Measurements from ENCODE around the gene LRP1-AS.

Gene LRP1-AS

DNA sequence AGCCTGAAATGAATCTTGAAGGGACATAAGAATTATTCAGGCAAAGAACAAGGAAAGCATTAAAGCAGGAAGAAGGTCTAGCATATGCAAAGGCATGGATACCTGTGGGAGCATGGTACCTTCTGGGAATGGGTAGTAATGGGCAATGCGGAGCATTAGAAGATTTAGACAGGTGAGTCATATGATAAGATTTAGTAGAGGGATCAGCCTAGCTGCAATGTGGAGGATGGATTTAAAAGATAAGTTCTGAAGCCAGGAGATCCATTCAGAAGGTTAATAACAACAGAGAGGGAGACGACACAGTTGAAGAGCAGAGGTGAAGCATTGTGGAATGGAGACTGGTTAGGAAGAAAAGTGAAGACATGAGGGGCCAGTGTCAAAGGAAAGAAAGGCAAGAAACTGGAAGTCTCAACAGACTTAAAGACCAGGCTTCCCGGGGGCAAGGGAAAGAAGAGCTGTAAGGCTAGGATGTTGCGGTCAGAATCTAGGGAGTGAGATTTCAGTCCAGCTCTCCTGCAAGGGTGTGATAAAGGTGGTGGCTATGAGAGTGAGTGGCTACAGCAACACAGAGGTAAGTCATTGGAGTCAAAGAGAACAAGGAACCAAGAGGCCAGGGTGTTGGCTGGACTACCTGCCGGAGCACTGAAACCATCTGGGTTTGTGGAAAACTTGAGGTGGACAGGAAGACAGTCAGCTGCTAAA is 30.7 kb downstream of the LRP1-AS start:
- DNase-seq: no peak

DNA sequence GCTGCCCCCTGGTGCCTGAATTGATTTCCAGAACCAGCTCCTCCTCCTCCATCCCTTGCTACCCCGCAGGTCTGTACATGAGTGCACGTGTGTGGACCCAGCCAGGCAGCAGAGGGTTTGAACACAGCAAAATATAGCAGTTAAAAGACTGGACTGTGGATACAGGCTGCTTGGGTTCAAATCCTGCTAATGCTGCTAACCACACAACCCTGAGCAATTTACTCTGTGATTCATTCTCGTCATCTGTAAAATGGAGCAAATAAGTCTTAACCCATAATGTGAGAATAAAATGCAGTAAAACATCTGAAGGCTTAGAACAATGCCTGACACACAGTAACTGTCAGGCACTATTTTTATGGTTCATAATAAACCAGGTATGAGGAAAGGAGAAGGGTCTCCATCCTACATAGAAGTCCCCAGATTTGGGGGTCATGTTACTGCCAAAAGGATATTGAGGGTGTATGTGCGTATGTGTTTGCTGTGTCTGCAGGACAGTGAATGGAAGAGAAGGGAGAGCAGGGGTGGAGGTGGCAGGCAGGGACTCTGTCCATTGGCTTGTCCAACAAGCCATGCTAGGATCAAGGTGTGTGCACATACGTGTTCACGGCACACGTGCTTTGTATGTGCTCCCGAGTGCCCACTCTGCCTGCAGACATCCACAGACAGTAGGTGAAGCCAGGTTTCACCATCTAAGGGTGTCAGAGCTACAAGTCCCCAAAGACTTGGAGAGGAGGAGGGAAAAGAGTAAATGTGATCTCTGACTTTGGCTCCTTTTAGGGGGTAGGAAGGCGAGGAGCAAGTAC is 34.7 kb downstream of the LRP1-AS start:
- DNase-seq: no peak

DNA sequence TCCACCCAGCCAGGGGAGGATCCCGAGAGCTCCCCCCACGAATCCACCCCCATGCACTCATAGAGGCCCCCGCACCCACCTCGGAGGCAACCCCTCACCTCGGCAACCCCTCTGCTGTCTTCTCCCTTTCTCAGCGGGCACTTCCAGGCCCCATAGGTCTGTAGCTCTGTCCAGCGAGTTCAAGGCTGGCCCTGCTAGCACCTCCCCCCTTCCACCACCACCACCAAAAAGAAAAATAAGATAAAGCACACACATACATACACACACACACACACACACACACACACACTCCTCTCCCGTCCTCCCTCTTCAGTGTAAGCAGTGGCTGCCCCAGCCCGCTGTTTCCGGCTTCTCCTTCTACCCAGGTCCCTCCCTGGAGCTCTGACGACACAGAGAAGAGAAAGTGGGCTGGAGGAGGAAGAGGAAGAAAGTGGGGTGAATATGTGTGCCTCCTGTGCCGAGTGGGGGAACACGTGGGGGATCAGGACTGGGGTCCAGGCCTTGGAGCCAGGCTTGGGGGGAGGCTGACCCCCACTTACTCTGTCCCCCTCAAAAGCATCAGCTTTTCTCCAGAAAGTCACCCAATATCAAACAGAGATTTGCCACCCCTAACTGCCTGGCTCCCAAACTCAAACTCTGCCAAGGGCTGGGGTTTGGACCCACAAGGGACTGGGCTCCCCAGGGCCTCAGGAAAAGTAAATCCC is 36.2 kb downstream of the LRP1-AS start, which contains the start of gene STAT6:
Gene STAT6, minus strand, starts transcription at position 332 of the 704 bp plus-strand sequence. CDS start 3,084 bp downstream, outside the sequence.
- peak; percentile 75 for DNase-seq

DNA sequence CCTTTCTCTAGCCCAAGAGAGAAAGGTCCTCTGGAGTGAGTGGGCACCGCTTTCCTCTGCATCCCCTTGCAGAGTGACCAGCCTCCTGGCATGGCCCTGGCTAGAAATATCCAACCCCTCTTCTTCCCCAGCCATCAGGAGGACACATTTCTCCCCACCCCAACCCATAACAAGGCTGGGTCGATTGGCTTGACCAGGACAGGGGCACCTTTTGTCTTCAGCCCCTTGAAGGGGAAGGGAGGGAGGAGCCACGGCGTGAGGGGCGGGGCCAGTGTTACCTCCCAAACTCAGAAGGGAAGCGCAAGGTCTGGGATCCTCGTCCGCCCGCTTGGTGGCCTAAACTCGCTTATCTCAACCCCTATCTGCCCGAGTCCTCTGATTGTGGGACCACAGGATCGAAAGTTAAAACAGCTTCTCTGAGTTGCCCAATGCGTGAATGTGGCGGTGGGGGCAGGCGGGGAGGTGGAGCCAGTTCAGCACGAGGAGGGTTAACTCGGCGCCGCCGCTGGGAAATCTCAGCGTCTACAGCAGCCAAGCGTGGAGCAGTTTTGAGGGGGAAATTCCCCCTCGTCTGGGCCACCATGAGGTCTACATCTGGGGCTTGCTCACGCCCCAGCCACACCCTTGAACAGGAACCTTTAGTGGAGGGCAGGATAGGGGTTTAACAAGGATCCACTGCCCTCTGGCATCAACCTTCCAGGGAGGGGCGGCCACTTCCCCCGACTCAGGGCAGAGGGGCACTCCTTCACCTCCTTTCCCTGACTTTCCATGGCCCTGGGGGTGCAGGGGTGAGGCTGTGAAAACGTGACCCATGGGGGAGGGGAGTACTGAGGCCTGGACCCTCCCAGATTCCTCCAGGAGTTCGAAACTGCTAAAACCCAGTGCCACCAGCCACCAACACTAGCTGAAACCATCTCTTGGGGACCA is 37.1 kb downstream of the LRP1-AS start:
- DNase-seq: peak; percentile 80

DNA sequence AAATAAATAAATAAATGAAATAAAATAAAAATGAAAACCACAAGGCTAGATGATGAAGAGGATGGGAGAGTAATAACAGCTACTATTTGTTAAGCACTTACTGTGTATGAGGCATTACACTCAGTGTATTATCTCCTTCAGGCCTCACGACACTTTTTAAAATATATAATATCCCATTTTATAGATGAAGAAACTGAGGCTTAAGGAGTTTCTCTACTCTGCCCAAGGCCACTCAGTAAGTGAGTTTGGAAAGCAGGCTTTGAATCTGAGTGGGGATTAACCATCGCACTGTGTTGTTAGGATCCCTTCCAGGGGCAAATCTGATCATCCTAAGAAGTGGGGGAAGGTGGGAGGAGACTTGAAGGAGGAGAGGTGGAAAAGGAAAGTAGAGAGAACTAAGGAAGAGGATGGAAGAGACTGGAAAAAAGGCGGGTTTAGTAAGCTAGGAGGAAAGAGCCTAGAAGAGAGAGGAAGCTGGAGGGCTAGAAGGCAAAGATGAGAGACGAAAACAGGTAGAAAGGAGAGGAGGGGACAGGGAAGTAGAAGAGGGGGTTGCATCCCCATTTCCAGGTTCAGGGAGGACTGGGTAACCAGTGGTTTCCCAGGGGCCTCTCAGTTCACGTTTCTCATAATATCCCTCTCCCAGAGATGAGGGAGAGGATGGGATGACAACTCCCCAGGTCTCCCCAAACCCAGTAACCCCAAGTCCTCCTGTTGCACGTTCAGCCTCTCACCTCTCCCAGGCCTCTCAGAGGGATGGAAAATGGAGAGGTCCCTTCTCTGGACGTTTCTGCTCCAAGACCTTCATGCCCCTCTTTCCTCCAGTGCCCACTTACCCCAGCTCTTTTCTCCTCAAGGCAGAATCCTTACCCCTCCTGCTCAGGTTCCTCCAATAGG is 38.0 kb downstream of the LRP1-AS start:
- DNase-seq: no peak

DNA sequence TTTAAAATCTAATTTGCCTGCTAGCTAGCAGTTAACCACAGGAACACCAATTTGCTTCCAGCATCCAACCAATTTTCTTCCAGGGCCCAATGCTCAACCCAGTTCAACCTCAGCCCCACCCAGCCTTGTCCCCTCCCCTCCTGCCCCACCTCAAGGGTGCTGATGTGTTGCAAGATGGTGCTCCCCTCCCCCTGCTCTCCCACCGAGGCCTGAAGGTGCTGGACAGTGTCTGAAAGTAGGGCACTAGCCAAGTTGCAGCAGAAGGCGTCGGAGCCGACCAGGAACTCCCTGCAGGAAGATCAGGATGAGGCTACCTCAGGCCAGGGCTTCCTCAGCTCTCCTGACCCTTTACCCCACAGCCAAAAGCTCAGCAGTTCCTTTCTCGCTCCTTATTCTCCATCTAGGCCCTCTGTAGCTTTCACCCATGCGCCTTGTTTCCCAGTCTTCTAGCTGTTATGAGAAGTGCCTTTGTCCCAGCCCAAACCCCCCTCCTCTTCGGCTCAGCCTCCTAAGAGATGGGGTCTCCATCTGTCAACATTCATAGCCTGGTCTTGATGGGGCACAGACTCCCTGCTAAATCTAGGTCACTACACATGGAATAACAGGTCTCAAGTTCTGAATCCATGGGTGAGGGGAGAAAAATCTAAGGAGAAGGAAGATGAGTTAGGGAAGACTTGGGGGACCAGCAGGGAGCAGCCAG is 39.8 kb downstream of the LRP1-AS start:
- DNase-seq: no peak

DNA sequence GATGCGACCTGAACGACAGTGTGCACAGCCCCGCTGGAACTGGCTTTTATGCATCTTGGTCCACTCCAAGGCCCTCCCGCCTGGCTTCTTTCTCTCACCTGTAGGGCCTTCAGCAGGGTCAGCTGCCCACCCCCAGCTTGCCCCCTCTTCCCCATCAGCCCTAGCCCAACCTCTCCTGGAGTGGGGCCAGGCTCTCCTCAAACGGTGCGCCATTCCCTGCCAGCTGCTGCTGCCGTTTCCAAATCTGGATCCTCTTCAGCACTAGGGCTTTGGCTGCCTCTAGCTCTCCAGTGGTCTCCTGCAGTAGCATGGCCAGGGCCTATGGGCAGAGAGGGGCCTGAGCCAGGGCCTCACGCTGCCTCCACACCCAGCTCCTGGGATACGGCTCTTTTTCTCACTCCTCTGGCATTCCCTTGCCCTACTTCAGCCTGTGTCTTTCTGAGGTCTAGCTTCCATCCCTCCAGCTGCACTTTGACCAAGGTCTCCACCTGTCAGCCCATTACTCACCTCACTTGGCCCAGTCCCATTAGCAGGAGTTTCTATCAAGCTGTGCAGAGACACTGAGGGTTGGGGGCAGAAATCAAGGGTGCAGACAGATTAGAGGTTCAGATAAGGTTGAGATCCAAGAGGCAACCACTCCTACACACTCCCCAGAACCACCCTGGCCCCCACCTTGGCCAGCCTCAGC is 41.3 kb downstream of the LRP1-AS start:
- DNase-seq: no peak

DNA sequence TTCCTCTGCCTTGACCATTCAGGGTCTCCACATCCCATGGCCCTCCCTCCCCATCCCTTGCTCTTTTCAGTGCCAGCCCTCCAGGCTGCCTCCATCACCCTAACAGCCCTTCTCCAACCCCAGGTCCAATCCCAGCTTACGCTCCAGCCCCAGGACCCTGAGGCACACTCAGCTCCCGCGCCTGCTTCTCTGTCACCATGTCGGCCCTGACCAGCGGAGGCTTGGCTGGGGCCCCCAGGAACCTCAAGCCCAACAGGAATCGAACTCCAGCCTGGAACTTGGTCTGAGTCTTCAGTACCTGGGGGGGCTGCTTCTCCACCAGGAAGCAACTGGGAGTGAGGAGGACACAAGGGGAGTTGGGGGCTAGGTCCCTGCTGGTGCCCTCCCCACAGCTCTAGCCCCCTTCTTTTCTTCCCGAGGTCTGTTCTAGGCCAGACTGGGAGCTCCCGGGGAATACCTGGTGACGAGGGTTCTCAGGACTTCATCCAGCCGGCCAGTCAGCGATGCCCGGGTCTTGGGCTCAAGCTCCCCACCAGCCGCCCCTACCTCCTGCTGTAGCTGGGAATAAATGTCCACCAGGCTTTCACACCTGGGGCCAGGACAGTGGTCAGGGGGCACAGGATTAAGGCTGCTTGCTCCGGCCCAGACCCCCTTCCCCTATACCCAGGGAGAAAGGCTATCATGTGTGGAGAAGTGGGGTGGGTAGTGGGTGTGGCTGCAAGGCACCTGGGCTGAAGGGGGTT is 42.2 kb downstream of the LRP1-AS start:
- no peak for DNase-seq

DNA sequence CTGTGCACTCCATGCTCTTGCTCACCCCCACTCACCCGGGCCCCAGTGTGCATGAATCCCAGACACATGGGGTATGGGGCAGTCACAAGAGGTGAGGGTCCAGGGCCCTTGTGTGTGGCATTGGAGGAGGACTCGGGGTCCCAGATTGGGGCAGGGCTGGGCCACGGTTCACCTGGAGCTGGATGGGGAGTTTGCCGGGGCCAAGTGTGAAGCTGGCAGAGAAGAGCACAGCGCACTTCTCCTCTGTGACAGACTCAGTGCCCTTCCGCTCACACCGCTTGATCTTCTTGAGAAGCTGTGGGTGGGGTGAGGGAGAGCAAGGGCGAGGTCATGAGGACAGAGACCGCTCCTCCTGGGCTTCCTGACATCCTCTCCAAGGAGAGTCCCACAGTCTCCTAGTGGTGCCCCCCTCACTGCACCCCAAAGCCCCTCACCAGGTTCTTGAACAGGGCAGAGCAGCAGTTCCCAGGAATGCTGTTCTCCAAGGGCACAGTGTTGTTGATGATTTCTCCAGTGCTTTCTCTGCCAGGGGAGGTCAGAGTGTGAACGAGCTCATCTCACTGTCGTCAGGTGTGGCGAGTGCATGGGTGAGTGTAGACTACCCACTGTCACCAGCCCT is 43.0 kb downstream of the LRP1-AS start:
- no peak for DNase-seq

DNA sequence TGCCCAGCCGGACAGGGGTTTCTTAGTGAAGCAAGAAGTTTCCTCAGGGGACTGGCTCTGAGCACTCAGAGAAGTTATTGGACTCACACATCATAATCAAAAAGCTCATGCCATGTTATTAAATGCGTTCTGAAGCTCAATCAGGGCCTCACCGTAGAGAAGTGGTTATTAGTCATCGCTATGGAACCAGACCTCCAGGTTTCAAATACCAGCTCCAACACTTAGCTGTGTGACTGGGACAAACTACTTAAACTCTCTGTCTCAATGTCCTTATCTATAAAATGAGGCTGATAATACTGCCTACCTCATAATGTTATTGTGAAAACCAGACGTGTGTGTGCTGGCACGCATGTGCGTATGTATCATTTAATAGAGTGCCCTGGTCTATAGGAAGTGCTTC is 43.6 kb downstream of the LRP1-AS start:
- DNase-seq: no peak

DNA sequence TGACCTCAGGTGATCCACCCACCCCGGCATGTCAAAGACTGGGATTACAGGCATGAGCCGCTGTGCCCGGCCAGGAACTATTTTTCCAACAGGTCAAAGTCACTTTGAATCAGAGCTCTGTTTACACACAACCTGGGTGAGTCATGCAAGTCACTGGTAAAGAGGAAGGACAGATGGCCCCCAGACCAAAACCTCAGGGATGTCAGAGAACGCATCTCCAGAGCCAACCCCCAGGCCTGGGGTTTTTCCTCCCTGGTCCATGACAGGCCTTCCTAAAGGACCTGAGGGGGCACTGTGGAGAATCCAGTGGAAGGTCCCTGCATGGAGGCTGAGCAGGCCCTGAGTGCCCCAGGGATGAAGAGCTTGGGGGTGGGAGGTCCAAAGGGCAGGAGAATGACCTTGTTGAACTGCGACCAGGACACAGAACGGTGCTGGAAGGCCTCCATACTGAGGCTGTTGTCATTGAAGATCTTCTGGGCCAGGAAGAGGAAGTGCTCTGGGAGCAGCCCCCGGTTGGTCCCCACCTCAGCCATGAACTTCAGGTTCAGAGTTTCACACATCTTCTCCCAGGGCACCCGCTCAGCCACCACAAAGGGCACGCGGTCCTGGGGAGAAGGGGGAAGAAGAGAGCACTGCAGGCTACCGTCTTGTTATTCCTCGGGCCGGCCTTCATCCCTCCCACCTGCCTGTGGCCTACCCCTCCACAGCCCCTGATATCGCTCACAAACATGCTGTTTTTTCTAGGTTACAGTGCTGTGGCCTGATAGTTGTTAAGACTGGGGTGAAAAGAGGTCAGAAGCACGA is 45.3 kb downstream of the LRP1-AS start:
- no peak for DNase-seq

DNA sequence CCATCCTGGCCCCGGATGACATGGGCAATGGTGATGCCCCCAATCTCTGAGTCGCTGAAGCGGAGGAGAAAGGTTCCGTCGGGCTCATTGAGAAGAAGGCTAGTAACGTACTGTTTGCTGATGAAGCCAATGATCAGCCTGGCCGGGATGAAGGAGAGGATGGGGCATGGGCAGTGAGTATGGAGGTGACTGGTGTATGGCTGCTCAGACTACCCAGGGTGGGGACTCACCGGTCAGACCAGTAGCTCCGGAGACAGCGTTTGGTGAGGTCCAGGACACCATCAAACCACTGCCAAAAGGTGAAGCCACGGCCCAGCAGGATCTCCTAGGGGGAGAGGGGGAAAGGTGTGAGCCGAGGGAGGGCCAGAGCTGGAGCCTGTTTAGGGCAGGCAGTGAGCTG is 47.7 kb downstream of the LRP1-AS start:
- no peak for DNase-seq

DNA sequence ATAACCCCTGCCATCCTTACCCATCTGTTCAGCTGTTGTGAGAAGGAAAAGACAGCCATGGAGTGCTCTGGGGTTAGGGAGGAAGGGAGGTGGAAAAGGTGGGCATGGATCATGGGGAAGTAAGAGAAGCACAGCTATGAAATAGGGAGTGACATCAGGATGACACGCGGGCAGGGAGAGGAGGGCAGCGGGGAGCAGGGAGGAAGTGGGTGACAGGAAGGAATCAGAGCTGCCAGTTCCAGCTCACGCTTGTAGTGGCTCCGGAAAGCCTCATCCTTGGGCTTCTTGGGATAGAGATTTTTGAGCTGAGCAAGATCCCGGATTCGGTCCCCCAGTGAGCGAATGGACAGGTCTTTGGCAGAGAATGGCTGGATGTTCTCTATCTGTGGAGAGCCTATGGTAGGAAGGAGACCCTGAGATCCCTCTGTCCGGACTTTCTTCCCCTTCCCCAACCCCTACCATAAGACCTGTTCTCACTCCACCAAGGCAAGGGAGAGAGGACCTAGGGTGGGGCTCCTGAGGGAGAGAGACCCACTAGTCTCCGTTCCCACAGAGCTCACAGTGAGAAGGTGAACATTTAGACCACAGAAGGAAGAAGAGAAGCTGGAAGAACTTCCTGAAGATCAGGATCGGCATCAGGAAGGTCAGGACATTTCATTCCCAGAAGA is 48.2 kb downstream of the LRP1-AS start:
- DNase-seq: no peak

DNA sequence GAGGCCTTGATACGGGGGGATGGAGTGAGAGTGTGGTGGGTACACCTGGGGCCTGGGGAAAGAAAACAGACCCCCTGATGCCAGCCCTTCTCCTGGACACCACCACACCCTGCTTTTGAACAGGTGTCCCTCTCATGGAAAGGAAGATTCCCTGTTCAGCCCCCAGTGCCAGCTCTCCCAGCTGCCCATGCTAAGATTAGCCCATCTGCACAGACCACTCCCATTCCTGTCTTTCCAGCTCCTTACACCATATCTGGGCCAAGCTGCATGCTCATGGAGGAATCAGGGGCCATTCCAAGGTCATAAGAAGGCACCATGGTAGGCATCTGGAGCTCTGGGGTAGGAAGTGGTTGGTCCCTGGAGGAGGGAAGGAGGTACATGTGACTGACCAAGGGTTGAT is 48.9 kb downstream of the LRP1-AS start:
- DNase-seq: no peak

DNA sequence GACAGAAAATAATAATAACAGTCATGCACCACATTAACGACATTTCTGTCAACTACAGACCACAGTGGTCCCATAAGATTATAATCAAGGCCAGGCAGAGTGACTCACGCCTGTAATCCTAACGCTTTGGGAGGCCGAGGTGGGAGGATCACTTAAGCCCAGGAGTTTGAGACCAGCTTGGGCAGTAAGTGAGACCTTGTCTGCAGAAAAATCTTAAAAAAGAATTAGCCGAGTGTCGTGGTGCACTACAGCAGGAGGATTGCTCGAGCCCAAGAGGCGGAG is 49.9 kb downstream of the LRP1-AS start:
- DNase-seq: no peak

DNA sequence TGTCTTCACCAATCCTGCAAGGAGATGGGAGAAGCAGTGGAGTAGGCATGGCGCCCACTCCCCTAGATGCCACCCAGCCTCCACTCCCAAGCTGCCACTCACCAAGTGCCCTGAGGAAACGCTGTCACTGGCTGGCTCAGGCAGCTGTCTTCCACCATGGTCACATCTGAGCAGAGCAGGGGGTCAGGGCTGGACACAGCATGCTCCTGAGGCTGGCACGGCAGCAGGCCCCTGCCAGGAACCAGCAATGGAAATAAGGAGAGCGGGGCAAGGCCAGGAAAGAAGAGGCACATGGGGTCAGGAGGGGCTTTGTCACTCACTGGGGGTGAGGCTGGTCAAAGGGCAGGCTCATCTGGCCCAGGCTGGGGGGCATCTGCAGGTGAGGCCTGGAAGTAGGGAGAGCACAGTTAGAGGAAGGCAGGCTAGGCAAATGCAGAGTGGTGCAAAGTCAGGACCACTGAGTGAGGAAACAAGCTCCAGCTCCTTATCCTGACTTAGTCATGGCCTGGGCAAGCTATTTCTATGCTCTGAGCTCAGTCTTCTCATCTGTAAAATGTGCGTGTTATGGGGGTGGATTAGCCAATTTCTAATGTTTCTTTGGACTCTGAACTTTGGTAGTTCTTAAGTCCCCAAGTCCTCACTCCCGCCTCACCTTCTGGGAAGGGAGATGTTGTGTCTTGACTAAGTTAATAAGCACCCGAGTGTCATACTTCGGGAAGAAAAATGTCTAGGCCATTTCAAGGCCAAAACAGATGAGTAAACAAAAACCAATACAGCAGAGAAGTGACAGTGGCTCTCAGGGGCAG is 50.5 kb downstream of the LRP1-AS start:
- no peak for DNase-seq

DNA sequence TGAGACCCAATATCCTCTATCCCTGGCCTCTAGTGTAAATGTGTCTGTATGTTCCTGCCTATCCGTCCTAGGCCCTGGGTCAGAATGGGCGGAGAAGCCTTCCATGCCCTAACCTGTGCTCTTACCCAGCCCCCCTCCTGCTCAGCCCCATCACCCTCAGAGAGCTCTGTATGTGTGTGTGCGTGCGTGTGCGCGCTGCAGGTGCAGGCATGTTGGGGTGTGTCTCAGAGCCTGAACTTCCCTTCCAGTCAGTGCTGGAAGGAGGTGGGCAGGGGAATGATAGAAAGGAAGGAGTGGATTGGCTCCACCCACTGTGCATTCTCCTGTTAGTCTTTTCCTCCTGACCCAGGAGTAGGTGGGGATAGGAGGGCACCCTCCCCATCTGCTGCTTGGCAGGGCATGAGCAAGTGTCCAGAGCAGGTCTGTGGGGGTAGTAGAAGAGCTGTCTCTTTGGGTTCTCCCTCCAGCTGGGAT is 51.3 kb downstream of the LRP1-AS start:
- no peak for DNase-seq

All from stimulated activated CD4-positive, alpha-beta T cell treated with anti-CD3 and anti-CD28 coated beads, Interleukin-4, amount 100 ng/mL, for 1 hour (primary cell).